ENCODE results near the gene CACNA1I.

- no peak for TF ChIP-seq CTCF (conservative IDR thresholded peaks at IDR 0.05)
- no peak for TF ChIP-seq ZFX (IDR thresholded peaks at IDR 0.05)
Observed at GRCh38 chr22:39712751-39713525, 142.4 kb downstream of the CACNA1I start.
